Neural crest cell (in vitro differentiated cells): ENCODE measurements around the gene DOCK6. TPM values are rescaled to one million over a fixed set of nuclear protein-coding genes. Genes with fewer than 3 reads are reported as not detected.

Source experiments
- DNase-seq: peaks from one replicate; pipeline ENCODE4 v3.0.0; 2021; ENCODE audit warnings: low read depth, mixed read lengths, low spot score
- H3K27ac Mint-ChIP-seq: one replicate; pipeline ENCODE4 v1.8.0; 2021; ENCODE audit warnings: mild to moderate bottlenecking, mixed read lengths; ENCODE audit not compliant: unreplicated experiment
- H3K27me3 Mint-ChIP-seq: 2 replicates; pipeline ENCODE4 v1.8.0; 2021; ENCODE audit warnings: low read depth, mild to moderate bottlenecking, mixed read lengths
- H3K36me3 Mint-ChIP-seq: 2 replicates; pipeline ENCODE4 v1.8.0; 2021; ENCODE audit warnings: low read depth, mild to moderate bottlenecking, mixed read lengths
- H3K4me1 Mint-ChIP-seq: 2 replicates; pipeline ENCODE4 v1.8.0; 2021; ENCODE audit warnings: mixed read lengths
- H3K4me3 Mint-ChIP-seq: one replicate; pipeline ENCODE4 v1.8.0; 2021; ENCODE audit warnings: mild to moderate bottlenecking, mixed read lengths
- H3K9me3 Mint-ChIP-seq: 2 replicates; pipeline ENCODE4 v1.8.0; 2021; ENCODE audit warnings: mixed read lengths
- total RNA-seq: library from RNA; stranded (reverse); gene quantifications from 2 replicates; pipeline ENCODE4 v1.2.1, GENCODE V29; 2021
- TF ChIP-seq, protein P1 (sequence below): fragments of 200-600 bp; sonication (generic); conservative IDR thresholded peaks from 2 replicates; pipeline ENCODE4 v1.5.0; 2021; ENCODE audit warnings: antibody characterized with exemption, mild to moderate bottlenecking

The DOCK6 gene
- total RNA-seq, 1 donor from 2014 or later: 40.6 TPM

GRCh38 chr19:11205939-11206570, 56.3 kb downstream of the DOCK6 start:
- Mint-ChIP-seq H3K4me1 (peaks cover 5% of the 10 kb centered on the region), H3K27ac (no peak overlapping the region), H3K4me3 (no peak overlapping the region), H3K36me3 (peaks cover 8% of the 10 kb centered on the region), H3K9me3 (peaks cover 5% of the 10 kb centered on the region), H3K27me3 (peaks cover 11% of the 10 kb centered on the region)
- no peak for DNase-seq
- TF ChIP-seq, protein P1, sequence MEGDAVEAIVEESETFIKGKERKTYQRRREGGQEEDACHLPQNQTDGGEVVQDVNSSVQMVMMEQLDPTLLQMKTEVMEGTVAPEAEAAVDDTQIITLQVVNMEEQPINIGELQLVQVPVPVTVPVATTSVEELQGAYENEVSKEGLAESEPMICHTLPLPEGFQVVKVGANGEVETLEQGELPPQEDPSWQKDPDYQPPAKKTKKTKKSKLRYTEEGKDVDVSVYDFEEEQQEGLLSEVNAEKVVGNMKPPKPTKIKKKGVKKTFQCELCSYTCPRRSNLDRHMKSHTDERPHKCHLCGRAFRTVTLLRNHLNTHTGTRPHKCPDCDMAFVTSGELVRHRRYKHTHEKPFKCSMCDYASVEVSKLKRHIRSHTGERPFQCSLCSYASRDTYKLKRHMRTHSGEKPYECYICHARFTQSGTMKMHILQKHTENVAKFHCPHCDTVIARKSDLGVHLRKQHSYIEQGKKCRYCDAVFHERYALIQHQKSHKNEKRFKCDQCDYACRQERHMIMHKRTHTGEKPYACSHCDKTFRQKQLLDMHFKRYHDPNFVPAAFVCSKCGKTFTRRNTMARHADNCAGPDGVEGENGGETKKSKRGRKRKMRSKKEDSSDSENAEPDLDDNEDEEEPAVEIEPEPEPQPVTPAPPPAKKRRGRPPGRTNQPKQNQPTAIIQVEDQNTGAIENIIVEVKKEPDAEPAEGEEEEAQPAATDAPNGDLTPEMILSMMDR: no peak

- no peaks in the 10 kb centered on the region for H3K4me1 Mint-ChIP-seq
- H3K4me3 Mint-ChIP-seq: no peak overlapping the region
- peaks cover 6% of the 10 kb centered on the region for H3K27me3 Mint-ChIP-seq
- no peaks in the 10 kb centered on the region for H3K9me3 Mint-ChIP-seq
- TF ChIP-seq, protein P1: no peak
- H3K27ac Mint-ChIP-seq: no peak overlapping the region
- no peak for DNase-seq
- H3K36me3 Mint-ChIP-seq: no peaks in the 10 kb centered on the region
Observed at GRCh38 chr19:11204943-11205349, 57.4 kb downstream of the DOCK6 start.

DNA sequence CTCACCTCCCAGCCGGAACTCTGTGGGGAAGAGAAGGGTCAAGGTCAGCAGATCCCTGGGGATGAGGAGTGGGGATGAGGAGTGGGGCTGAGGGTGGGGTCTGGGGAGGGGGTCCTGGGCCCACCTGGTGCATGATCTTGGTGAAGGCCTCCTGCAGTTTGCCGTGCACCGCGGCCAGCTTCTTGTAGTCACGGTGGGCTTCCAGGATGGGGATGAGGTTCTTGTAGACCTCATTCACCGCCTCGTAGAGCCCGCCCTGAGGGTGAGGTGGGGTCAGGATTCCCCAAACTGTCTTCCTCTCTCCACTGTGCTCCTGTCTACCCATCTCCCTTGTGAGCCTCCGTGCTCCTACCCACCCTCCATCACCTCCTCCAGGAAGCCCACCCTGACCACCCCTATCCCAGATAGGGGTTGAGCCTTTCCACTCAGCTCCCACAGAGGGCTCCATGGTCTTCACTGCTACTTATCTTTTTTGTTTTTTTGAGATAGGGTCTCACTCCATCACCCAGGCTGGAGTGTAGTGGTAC, 58.2 kb downstream of the DOCK6 start:
- TF ChIP-seq, protein P1: peak; percentile 3
- peak overlapping the region; percentile 34 for H3K4me3 Mint-ChIP-seq
- no peaks in the 10 kb centered on the region for H3K9me3 Mint-ChIP-seq
- no peak for DNase-seq
- H3K36me3 Mint-ChIP-seq: no peaks in the 10 kb centered on the region
- no peak overlapping the region for H3K27ac Mint-ChIP-seq
- H3K4me1 Mint-ChIP-seq: no peaks in the 10 kb centered on the region
- H3K27me3 Mint-ChIP-seq: peaks cover 6% of the 10 kb centered on the region

- no peak overlapping the region for H3K27ac Mint-ChIP-seq
Observed at GRCh38 chr19:11203194-11204075, 58.9 kb downstream of the DOCK6 start.

GRCh38 chr19:11202488-11203193, 59.7 kb downstream of the DOCK6 start:
- H3K27me3 Mint-ChIP-seq: no peaks in the 10 kb centered on the region
- peaks cover 4% of the 10 kb centered on the region for H3K4me1 Mint-ChIP-seq
- H3K9me3 Mint-ChIP-seq: no peaks in the 10 kb centered on the region
- no peak overlapping the region for H3K27ac Mint-ChIP-seq
- no peak for DNase-seq
- TF ChIP-seq, protein P1: no peak
- H3K4me3 Mint-ChIP-seq: peak overlapping the region; percentile 9
- no peaks in the 10 kb centered on the region for H3K36me3 Mint-ChIP-seq

More at GRCh38 chr19:11203194-11204075, 58.9 kb downstream of the DOCK6 start:
- peak overlapping the region; percentile 34 for H3K4me3 Mint-ChIP-seq
- peaks cover 4% of the 10 kb centered on the region for H3K27me3 Mint-ChIP-seq
- no peaks in the 10 kb centered on the region for H3K9me3 Mint-ChIP-seq
- DNase-seq: peak; percentile 73
- TF ChIP-seq, protein P1: peak; percentile 76
- H3K36me3 Mint-ChIP-seq: no peaks in the 10 kb centered on the region
- H3K4me1 Mint-ChIP-seq: no peaks in the 10 kb centered on the region
